ENCODE data around the gene PTPRN2.
A peak's percentile ranks its signal among the peaks of the same experiment; 100 is the strongest.

Gene PTPRN2

DNA sequence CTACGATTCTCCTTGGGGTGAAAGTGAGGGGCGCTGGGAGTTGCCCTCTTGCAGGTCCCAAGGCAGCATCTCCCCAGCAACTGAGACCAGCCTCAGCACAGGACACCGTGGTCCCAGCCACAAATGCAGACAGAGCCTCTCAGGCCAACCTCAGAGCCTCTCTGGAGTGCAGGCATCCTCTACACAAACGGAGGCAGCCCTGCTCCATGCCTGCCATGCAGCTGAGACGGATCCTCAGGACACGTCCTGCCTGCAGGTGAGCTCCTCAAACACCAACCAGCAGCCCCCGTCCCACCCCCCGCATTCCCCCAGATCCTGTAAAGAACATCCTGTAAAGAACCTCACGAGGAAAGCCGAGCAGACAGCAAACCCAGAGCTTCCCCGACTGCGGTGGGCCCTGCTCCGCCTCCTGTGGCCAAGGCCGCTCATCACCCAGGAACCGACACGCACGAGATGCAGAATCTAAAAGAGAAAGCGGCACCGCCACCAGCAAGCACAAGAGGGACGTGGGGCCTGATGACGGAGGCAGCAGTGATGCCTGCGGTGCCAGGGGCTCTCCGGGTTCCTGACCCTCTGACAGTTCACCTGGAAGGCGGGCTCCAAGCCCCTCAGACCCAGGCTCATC is 186.9 kb downstream of the PTPRN2 start:
- DNase-seq (ENCODE audit: low spot score): no peak

GRCh38 chr7:158399762-158400161 is 187.9 kb downstream of the PTPRN2 start:
- no peak for DNase-seq (ENCODE audit: low spot score)

DNA sequence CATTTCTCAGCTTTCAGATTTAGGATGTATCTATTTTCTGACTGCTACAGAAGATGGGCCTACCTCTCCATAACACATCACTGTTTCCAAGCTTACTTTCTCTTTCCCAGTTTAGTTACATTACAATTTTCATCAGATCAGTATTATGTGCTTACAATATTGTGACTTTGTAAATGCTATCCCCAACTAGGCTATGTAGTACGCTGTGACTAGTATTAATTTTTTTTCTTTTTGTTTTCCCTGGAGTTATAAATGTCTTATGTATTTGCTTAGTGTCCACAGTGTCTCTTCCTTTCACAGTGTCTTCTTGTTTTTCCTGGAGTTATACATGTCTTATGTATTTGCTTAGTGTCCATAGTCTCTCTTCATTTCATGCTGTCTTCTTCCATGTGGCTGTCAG is 188.9 kb downstream of the PTPRN2 start:
- DNase-seq (ENCODE audit: low spot score): no peak

- DNase-seq (ENCODE audit: low spot score): no peak
These were observed 189.7 kb downstream of the PTPRN2 start for GRCh38 chr7:158397885-158398284.

GRCh38 chr7:158396982-158397862 is 190.4 kb downstream of the PTPRN2 start:
- no peak for DNase-seq (ENCODE audit: low spot score)

DNA sequence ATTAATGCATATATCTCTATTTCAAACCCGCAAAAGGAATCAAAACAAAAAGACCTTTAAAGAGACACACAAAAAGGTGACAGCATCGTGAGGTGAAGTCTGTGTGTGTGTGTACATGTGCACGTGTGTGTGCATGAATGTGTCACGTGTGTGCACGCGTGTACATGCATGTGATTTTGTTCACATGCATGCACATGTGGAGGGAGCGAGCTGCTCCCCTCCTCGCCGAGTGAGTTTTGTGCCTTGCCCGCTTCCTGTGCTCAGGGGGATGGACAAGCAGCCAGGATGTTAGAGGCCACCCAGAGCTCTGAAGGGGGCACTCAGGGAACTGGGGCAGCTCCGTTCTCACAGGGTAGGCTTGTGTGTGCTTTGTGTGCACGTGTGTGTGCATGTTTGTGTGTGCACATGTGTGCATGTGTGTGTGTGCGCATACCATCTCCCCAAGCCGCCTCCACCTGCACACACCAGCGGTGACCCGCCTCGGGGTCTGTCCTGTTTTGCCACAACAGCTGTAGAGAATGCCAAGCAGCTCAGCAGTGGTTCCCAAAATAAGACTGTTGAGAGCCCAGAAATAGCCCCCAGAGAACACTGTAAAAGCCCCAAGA is 191.2 kb downstream of the PTPRN2 start:
- DNase-seq (ENCODE audit: low spot score): no peak

DNA sequence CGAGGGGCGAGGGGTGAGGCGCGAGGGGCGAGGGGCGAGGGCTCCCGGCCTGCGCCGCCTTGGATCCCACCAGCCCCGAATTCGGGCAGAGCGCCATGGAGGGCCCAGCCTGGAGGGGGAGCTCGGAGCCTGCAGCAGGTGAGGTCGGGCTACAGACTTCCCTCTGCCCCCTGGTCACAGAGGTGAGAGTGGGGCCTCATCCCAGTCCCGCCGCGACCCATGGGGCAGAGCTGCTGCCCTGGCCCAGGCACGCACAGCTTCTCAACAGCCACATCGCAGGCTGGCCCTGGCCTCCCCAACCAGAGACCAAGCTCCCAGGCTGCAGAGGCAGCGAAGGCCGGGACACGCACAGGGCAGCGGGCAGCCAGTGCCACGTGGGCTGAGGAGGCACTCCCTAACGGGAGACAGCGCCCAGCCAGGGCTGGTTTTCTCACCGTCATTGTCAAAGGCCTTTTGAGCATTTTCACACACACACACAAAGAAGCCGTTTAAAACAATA is 191.8 kb downstream of the PTPRN2 start:
- no peak for DNase-seq (ENCODE audit: low spot score)

GRCh38 chr7:158395349-158395748 is 192.3 kb downstream of the PTPRN2 start:
- DNase-seq (ENCODE audit: low spot score): no peak

- DNase-seq (ENCODE audit: low spot score): peak; percentile 44
These were observed 192.7 kb downstream of the PTPRN2 start for GRCh38 chr7:158394936-158395335.

DNA sequence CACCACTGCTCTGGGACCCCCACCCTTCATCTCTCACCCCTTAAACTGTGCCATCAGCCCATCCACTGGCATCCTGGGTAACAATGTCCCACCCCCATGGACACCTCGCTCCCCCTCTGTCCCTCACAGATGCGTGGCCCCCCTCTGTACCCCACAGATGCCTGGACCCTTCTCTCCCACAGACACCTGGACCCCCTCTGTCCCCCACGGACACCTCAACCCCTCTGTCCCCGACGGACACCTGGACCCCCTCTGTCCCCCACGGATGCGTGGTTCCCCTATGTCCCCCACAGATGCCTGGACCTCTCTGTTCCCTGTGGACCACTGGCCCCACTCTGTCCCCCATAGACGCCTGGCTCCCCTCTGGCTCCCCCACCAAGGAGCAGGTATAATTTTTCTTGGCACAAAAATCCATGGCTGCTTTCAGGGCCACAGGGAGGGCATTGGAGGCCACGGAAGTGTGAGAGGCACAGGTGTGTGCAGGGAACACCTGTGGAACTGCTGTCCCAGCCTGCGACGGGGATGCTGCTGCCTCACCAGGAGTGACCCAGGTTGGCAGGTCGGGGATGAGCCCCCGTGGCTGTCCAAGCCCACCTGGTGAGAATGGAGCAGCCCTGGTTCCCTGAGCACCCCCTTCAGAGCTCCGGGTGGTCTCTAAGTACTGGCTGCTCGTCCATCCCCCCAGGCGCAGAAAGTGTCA is 193.5 kb downstream of the PTPRN2 start:
- DNase-seq (ENCODE audit: low spot score): no peak

DNA sequence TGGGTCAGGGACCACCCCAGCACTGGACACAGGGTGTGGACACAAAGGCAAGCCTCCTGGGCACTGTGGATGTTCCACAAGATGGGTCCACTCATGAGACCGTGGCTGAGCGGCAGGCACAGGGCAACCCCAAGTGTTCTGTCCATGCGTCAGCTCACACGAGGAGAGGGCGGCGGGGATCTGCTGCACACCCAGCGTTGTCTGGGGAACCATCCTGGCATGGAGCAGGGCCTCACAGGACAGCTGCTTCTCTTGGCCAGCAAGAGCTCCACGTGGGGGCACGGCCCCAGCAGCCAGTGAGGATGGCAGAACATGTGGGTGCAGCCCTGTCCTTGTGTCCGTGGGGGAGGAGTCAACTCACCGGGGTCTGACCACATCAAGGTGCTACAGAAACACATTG is 195.4 kb downstream of the PTPRN2 start:
- no peak for DNase-seq (ENCODE audit: low spot score)

- DNase-seq (ENCODE audit: low spot score): no peak
These were observed 196.1 kb downstream of the PTPRN2 start for GRCh38 chr7:158391541-158391940.

DNA sequence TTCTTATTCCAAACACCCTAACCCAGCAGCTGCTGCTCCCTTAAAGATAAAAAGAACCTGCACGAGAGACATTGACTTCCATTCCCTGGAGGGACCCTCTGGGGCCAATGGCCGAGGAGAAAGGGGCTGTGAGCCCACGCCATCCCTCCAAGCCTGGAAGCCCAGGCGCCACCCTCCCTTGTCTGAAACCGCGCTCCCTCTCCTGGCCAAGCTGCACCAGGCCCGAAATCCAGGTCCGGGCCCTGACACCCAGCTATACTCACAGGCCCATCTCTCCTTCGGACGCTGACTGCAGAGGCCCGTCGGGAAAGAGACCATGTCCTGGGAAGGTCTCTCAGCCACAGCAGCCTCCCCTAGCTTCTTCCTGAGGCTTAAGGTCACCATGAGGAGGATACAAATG is 196.5 kb downstream of the PTPRN2 start:
- DNase-seq (ENCODE audit: low spot score): no peak

- DNase-seq (ENCODE audit: low spot score): no peak
These were observed 197.2 kb downstream of the PTPRN2 start for GRCh38 chr7:158390460-158390859.

DNA sequence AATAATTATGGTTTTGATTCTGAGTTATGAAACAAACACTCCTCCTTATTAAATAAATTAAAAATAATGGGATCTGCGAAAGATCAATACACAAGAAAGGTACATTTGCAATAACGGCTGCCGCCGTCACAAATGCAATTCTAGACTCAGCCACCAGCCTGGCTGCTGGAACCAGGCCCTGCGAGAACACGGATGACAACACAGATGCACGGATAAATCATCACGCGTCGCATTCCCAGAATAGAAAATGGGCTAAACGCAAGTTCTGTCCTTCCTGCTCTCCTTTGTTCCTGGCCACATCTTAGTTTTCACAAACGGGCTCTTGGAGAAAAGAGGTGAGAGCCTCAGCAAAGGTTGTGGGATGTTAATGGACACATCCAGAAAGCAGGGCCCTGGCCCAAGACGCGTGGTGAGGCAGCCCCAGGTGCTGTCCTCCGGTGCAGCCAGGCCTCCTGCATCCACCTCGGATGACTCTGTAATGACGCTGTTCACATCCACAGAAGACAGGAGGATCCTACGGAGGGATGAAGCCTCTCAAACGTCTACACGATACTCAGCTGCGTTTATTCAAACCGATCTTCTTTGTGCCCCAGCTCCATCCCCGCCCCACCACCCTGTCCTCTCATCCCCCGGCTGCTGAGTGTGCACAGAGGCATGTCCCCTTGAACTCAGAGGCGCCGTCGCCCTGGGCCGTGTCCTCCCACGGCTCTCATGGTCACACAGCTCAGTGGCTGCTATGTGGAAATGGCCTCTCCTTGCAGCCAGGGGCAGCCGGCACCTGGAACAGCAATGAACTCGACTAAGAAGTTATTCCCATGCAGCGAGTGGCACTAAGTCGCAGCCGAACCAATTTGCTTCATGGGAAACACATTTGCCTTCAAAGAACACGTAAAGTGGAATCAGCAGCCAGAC is 197.9 kb downstream of the PTPRN2 start:
- DNase-seq (ENCODE audit: low spot score): no peak

DNA sequence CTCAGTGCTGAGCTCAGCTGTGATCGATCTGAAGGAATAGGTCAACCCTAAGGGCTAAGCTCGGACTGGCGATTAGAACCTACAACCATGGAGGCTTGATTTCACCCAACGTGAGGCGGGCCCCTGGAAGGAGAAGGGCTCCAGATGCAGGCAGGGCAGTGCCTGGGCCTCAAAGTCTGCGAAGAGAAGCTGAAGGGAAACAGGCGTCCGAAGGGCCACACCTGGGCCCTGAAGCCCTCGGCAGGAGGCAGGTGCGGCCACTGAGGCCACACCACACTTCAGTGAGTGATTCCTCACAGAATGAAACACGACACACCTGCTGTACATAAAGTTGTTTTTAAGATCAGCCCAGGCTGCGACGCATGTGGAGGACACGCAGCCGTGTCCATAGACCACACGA is 198.7 kb downstream of the PTPRN2 start:
- DNase-seq (ENCODE audit: low spot score): no peak

GRCh38 chr7:158388072-158388471 is 199.6 kb downstream of the PTPRN2 start:
- DNase-seq (ENCODE audit: low spot score): no peak

GRCh38 chr7:158387546-158387891 is 200.1 kb downstream of the PTPRN2 start:
- no peak for DNase-seq (ENCODE audit: low spot score)

DNA sequence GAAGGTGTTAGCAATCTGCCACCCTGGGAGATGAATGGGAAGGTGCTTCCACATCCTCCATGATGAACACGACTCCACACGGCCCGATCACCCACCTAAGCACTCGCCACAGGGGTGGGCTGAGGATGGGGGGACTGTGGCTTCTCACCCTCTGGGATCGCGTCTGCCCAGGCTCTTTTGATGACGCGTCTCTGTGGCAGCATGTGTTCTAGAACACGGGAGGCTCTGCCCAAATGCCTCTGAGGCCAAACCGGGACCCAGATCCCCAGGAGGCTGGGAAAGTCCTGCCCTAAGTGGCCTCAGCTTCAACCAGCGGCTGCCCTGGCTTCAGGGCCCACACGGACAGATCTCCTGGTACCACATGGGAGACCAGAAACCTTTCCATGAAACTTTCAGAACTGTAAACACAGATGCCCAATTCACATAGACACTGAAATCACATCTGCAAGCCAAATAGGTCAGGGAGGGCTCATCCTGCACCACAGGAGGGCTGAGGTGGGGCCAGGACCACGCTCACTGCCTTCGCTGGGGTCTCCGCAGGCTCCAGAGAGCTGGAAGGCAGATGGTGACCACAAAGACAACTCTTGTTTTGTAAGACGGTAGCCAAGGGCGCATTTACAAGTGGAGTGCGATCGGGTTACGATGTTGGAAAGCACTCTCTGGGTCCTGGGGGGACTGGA is 200.6 kb downstream of the PTPRN2 start:
- DNase-seq (ENCODE audit: low spot score): no peak

- DNase-seq (ENCODE audit: low spot score): no peak
These were observed 201.3 kb downstream of the PTPRN2 start for GRCh38 chr7:158386355-158386618.
